Activated CD8-positive, alpha-beta T cell treated with anti-CD3 and anti-CD28 coated beads for 36 hours (primary cell): ENCODE results near the gene BTBD19. TPM values are rescaled to one million over a fixed set of nuclear protein-coding genes. Genes with fewer than 3 reads are reported as not detected.

Experiments used
- ATAC-seq: fragments of 200-7000 bp; cut with Tn5 transposase; one replicate; pipeline ENCODE4 v1.10.0; 2021; ENCODE audit warnings: mild to moderate bottlenecking, moderate library complexity
- CTCF ChIA-PET: fragments of 350-600 bp; sonication (Branson Sonifier 250); formaldehyde crosslinking; loops from one replicate; lab custom pipeline; 2021; ENCODE audit warnings: antibody characterized with exemption; lab: Charles Lee
- POLR2A ChIA-PET: fragments of 350-600 bp; sonication (Branson Sonifier 250); formaldehyde crosslinking; loops from one replicate; lab custom pipeline; 2021; ENCODE audit warnings: antibody characterized with exemption; lab: Charles Lee
- DNase-seq: peaks from one replicate; pipeline ENCODE4 v3.0.0-alpha.2; 2020
- H3K27ac Mint-ChIP-seq: one replicate; pipeline ENCODE4 v1.8.0; 2021; ENCODE audit warnings: mild to moderate bottlenecking, mixed read lengths
- H3K27me3 Mint-ChIP-seq: one replicate; pipeline ENCODE4 v1.8.0; 2021; ENCODE audit warnings: mixed read lengths
- H3K36me3 Mint-ChIP-seq: one replicate; pipeline ENCODE4 v1.8.0; 2021; ENCODE audit warnings: low read depth, mixed read lengths
- H3K4me1 Mint-ChIP-seq: one replicate; pipeline ENCODE4 v1.8.0; 2021; ENCODE audit warnings: low read depth, mixed read lengths
- H3K4me3 Mint-ChIP-seq: one replicate; pipeline ENCODE4 v1.8.0; 2021; ENCODE audit warnings: mild to moderate bottlenecking, moderate library complexity, mixed read lengths
- H3K9me3 Mint-ChIP-seq: one replicate; pipeline ENCODE4 v1.8.0; 2021; ENCODE audit warnings: mixed read lengths
- intact Hi-C: fragments of 100-400 bp; cut with micrococcal nuclease; formaldehyde crosslinking; loops from one replicate; pipeline ENCODE4 v1.10.0; 2022
- total RNA-seq, 2 experiments: library from RNA; stranded (reverse); gene quantifications; one replicate each; pipeline ENCODE4 v1.2.3, GENCODE V29; 2021
- TF ChIP-seq, protein P1 (sequence below): fragments of 200-600 bp; IDR thresholded peaks from one replicate; pipeline ENCODE4 v1.8.0; 2022; ENCODE audit warnings: antibody characterized with exemption, mild to moderate bottlenecking

The BTBD19 gene
- total RNA-seq, 2 experiments from 2014 or later = 4.8 to 5.6 TPM

DNA sequence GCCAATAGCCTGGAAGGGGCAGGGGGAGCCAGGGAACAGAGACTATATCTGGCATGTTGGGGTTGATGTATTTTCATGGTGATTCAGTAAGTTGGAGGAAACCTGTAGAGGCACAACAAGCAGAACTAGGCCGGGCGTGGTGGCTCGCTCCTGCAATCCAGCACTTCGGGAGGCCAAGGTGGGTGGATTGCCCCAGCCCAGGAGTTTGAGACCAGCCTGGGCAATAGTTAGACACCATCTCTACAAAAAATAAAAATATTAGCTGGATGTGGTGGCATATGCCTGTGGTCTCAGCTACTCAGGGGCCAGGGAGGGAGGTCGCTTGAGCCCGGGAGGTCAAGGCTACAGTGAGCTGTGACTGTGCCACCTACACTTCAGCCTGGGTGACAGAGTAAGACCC lies 44.9 kb downstream of the BTBD19 start:
- no peak for DNase-seq
- intact Hi-C loops = no loop called here
- Mint-ChIP-seq H3K4me3 (no peak overlapping the region), H3K4me1 (peaks cover 17% of the 10 kb centered on the region), H3K27ac (no peak overlapping the region), H3K9me3 (no peaks in the 10 kb centered on the region), H3K27me3 (no peaks in the 10 kb centered on the region), H3K36me3 (peaks cover 36% of the 10 kb centered on the region)
- ChIA-PET CTCF (interaction anchor here (1.0 kb wide), 1 partner anchor 507 kb away, joined by 3 read pairs; no protein-coding TSS in a partner anchor), POLR2A (interaction anchor here (0.7 kb wide), 1 partner anchor 33 kb away, joined by 3 read pairs; no protein-coding TSS in a partner anchor)
- TF ChIP-seq, protein P1, sequence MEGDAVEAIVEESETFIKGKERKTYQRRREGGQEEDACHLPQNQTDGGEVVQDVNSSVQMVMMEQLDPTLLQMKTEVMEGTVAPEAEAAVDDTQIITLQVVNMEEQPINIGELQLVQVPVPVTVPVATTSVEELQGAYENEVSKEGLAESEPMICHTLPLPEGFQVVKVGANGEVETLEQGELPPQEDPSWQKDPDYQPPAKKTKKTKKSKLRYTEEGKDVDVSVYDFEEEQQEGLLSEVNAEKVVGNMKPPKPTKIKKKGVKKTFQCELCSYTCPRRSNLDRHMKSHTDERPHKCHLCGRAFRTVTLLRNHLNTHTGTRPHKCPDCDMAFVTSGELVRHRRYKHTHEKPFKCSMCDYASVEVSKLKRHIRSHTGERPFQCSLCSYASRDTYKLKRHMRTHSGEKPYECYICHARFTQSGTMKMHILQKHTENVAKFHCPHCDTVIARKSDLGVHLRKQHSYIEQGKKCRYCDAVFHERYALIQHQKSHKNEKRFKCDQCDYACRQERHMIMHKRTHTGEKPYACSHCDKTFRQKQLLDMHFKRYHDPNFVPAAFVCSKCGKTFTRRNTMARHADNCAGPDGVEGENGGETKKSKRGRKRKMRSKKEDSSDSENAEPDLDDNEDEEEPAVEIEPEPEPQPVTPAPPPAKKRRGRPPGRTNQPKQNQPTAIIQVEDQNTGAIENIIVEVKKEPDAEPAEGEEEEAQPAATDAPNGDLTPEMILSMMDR = no peak
- no peak for ATAC-seq

DNA sequence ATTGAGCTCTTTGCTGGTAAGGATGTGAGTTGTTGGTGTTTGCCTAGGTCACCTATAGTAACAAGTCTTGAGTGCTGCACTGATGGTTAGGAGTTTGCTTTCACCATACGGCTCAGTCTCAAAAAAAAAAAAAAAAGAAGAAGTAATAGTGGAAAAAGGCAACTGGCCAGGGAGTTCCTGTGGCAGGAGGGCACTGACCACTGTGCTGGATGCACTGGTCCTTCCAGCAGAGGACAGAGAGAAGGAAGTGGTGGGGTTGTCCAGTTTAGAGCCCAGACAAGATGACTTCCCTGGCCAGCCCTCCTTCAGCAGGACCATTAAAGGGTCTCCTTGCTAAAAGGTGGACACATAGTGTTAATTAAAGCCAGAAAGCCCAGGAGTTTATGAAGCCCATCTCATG lies 46.6 kb downstream of the BTBD19 start:
- H3K9me3 Mint-ChIP-seq = no peaks in the 10 kb centered on the region
- peaks cover 9% of the 10 kb centered on the region for H3K4me1 Mint-ChIP-seq
- TF ChIP-seq, protein P1 = no peak
- intact Hi-C loops = no loop called here
- ChIA-PET CTCF (no interaction called here), POLR2A (no interaction called here)
- H3K36me3 Mint-ChIP-seq = peaks cover 36% of the 10 kb centered on the region
- no peak overlapping the region for H3K4me3 Mint-ChIP-seq
- H3K27ac Mint-ChIP-seq = no peak overlapping the region
- DNase-seq (no peak), ATAC-seq (no peak)
- no peaks in the 10 kb centered on the region for H3K27me3 Mint-ChIP-seq

DNA sequence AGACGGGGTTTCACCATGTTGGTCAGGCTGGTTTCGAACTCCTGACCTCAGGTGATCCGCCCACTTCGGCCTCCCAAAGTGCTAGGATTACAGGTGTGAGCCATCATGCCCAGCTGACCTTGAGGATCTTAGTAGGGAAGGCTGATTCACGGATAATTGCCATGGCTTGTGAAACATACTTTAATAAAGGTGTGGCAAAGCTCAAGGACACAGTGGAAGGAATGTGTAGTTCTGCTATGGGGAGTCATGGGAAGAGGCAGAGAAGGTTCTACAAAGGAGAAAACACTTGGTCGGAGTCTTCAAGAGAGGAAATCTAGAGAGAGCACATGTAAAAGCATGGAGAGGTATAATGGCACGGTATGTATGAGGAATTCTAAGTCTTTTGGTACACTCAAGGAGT lies 47.4 kb downstream of the BTBD19 start:
- Mint-ChIP-seq H3K36me3 (peaks cover 33% of the 10 kb centered on the region), H3K27ac (no peak overlapping the region), H3K4me1 (peaks cover 1% of the 10 kb centered on the region), H3K27me3 (no peaks in the 10 kb centered on the region), H3K9me3 (no peaks in the 10 kb centered on the region), H3K4me3 (no peak overlapping the region)
- ChIA-PET POLR2A (no interaction called here), CTCF (no interaction called here)
- intact Hi-C loops = no loop called here
- DNase-seq (no peak), ATAC-seq (no peak)
- TF ChIP-seq, protein P1 = no peak

DNA sequence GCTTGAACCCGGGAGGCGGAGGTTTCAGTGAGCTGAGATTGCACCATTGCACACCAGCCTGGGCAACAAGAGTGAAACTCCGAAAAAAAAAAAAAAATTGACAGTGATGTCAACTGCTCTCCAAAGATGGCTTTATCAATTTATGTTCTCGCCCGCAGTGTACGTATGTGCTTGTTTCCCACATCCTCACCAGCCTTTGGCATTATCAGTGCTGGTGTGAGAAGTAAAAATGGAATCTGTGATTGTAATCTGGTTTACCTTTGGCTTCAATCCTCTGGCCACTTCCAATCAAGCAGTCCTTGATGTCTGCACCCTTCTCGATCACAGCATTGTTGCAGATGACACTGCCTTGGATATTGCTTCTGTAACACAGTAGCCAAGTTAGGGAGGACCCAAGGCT lies 49.1 kb downstream of the BTBD19 start:
- Mint-ChIP-seq H3K4me3 (no peak overlapping the region), H3K27me3 (no peaks in the 10 kb centered on the region), H3K4me1 (no peaks in the 10 kb centered on the region), H3K27ac (no peak overlapping the region), H3K9me3 (no peaks in the 10 kb centered on the region), H3K36me3 (peaks cover 32% of the 10 kb centered on the region)
- ATAC-seq = no peak
- no peak for DNase-seq
- TF ChIP-seq, protein P1 = no peak
- ChIA-PET POLR2A (no interaction called here), CTCF (no interaction called here)
- intact Hi-C loops = no loop called here

DNA sequence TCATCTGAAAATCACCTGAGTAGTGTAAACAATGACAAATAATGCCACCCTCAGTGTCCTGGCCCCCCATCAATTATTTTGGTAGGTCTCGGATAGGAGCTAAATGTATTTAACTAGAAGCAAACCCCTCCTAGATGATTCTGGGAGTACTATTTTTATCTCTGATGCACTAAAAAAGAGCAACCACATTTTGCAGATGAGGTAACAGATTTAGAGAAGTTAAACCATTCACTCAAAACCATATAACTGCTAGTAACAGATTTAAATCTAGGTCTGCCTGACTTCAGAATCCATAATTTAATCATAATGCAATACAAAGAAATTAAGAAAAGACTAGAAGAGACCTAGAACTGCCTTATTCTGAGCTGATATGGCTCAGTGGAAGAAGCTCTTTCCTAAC lies 52.0 kb downstream of the BTBD19 start:
- CTCF ChIA-PET = interaction anchor here (1.5 to 2.0 kb wide), 2 partner anchors 12 to 24 kb away, joined by 3 to 6 read pairs; no protein-coding TSS in a partner anchor
- ATAC-seq (no peak), DNase-seq (no peak)
- no peak overlapping the region for H3K4me3 Mint-ChIP-seq
- intact Hi-C loops = no loop called here
- no peaks in the 10 kb centered on the region for H3K4me1 Mint-ChIP-seq
- POLR2A ChIA-PET = interaction anchor here (0.6 to 1.3 kb wide), 2 partner anchors 41 to 84 kb away, joined by 3 read pairs; no protein-coding TSS in a partner anchor
- no peaks in the 10 kb centered on the region for H3K9me3 Mint-ChIP-seq
- TF ChIP-seq, protein P1 = no peak
- H3K27ac Mint-ChIP-seq = no peak overlapping the region
- peaks cover 21% of the 10 kb centered on the region for H3K36me3 Mint-ChIP-seq
- H3K27me3 Mint-ChIP-seq = no peaks in the 10 kb centered on the region
